ENCODE measurements around the gene USP27X.

DNA sequence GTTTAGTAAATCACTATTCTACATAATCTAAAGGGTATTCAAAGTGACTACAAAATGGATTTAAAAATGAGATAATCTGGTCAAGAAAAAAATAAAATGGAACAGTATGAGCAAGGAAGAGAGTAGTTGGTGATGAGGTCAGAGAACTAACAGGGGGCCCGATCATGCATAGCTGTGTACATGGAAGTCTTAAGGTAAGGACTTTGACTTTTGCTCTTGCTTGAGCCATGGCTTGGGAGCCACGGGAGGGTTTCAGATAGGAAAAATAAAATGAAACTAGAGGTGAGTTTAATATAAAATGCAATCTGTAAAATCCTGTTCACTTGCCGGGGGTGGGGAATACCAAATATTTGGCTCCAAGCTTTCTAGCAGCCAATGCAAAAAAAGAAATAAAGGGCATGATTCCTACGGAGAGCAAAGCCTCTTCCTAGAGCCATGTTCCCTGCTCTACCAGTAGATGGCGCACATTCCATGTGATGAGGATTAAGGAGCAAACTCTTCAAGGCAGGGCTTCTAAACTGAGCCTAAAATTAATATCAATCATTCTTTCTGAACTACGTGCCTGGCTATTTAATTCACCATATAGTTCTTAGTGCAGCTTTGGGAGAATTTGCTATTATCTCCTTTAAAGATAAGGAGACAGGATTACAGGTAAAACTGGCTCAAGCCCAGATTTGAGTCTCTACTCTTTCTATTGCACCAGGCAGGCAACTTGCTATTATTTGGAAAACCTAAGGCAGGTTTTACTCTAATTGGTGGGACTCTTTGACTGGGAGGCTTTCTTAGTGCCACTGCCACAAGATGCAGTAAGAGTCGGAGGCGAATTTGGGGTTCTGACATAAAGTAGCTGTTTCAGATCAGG, 36.3 kb downstream of the USP27X start:
- no peak for TF ChIP-seq POLR2A (IDR thresholded peaks at IDR 0.05; ENCODE audit: low read length)
- TF ChIP-seq GATA1 (IDR thresholded peaks at IDR 0.05; ENCODE audit: low read depth, low read length), result no peak
